H1 (cell line): ENCODE data around the gene NSUN4. TPM values are rescaled to one million over a fixed set of nuclear protein-coding genes. Genes with fewer than 3 reads are reported as not detected.

ENCODE experiments used
- CTCF ChIA-PET: fragments of 300-600 bp; sonication (Branson Sonifier 250); formaldehyde crosslinking; loops from one replicate; lab custom pipeline; 2021; ENCODE audit not compliant: partially characterized antibody; lab: Charles Lee
- POLR2A ChIA-PET: fragments of 300-600 bp; sonication (Branson Sonifier 250); formaldehyde crosslinking; loops from one replicate; lab custom pipeline; 2021; ENCODE audit warnings: inconsistent platforms; ENCODE audit not compliant: partially characterized antibody; lab: Charles Lee
- DNase-seq, 2 experiments: peaks; one replicate each; pipeline versions ENCODE4 v3.0.0 to v3.0.0-alpha.2; 2010 to 2022; ENCODE audit warnings: low spot score in 2 of 2, low read depth in 1 of 2, mixed read lengths in 1 of 2
- FAIRE-seq: peaks from 2 replicates; lab custom pipeline; 2011; peaks lifted over from hg19 to GRCh38; lab: Jason Lieb, UNC
- H2AFZ ChIP-seq: 2 replicates; pipeline ENCODE4 v1.8.1; 2012; ENCODE audit warnings: low read length, inconsistent platforms
- H2AK5ac ChIP-seq: 2 replicates; pipeline ENCODE4 v1.6.1; 2013; ENCODE audit warnings: low read depth, low read length
- H2BK120ac ChIP-seq: replicated peaks from 2 replicates; pipeline ENCODE3; 2013; ENCODE audit warnings: low read depth, low read length, inconsistent platforms
- H2BK12ac ChIP-seq: 2 replicates; pipeline ENCODE4 v1.6.1; 2013; ENCODE audit warnings: low read depth, low read length
- H2BK15ac ChIP-seq: 2 replicates; pipeline ENCODE4 v1.6.1; 2013; ENCODE audit warnings: low read length
- H2BK20ac ChIP-seq: 2 replicates; pipeline ENCODE4 v1.6.1; 2013; ENCODE audit warnings: low read length
- H2BK5ac ChIP-seq: 2 replicates; pipeline ENCODE4 v1.6.1; 2013; ENCODE audit warnings: low read depth, low read length
- H3K14ac ChIP-seq: 2 replicates; pipeline ENCODE4 v1.6.1; 2013; ENCODE audit warnings: inconsistent platforms; ENCODE audit not compliant: insufficient read length
- H3K18ac ChIP-seq: 2 replicates; pipeline ENCODE4 v1.6.1; 2013; ENCODE audit warnings: low read length; ENCODE audit errors: extremely low read depth
- H3K23ac ChIP-seq: 2 replicates; pipeline ENCODE4 v1.6.1; 2013; ENCODE audit warnings: inconsistent platforms; ENCODE audit not compliant: insufficient read length
- H3K23me2 ChIP-seq: 2 replicates; pipeline ENCODE4 v1.6.1; 2013; ENCODE audit warnings: low read depth, low read length
- H3K27ac ChIP-seq: 2 replicates; pipeline ENCODE4 v1.6.1; 2011; ENCODE audit warnings: low read depth, low read length, inconsistent platforms
- H3K27me3 ChIP-seq, 4 experiments: replicated peaks in 1 of 4; 1 replicate in 1 of 4; 2 replicates in 3 of 4; pipeline versions ENCODE4 v1.6.1 to v1.8.1; 2011 to 2013; ENCODE audit warnings: low read length in 3 of 4, mild to moderate bottlenecking in 3 of 4, inconsistent platforms in 2 of 4, mixed read lengths in 2 of 4, moderate library complexity in 1 of 4; ENCODE audit not compliant: control insufficient read depth in 3 of 4, insufficient read depth in 3 of 4; ENCODE audit errors: extremely low read depth in 1 of 4
- H3K36me3 ChIP-seq, 4 experiments: 2 replicates each; pipeline versions ENCODE4 v1.6.1 to v1.8.1; 2011 to 2013; ENCODE audit warnings: mild to moderate bottlenecking in 4 of 4, low read length in 3 of 4, moderate library complexity in 2 of 4, control low read depth in 1 of 4, inconsistent platforms in 1 of 4; ENCODE audit not compliant: insufficient read depth in 4 of 4, control insufficient read depth in 2 of 4
- H3K4ac ChIP-seq: replicated peaks from 2 replicates; pipeline ENCODE3; 2013; ENCODE audit warnings: low read length, low read depth, mixed read lengths, inconsistent platforms; ENCODE audit not compliant: insufficient read length
- H3K4me1 ChIP-seq, 4 experiments: replicated peaks in 1 of 4; 1 replicate in 1 of 4; 2 replicates in 3 of 4; pipeline versions ENCODE4 v1.6.1 to v1.8.1; 2011 to 2013; ENCODE audit warnings: low read length in 3 of 4, inconsistent platforms in 2 of 4, mixed read lengths in 1 of 4; ENCODE audit not compliant: insufficient read depth in 4 of 4, control insufficient read depth in 3 of 4
- H3K4me2 ChIP-seq, 2 experiments: 2 replicates each; pipeline versions ENCODE4 v1.6.1 to v1.8.1; 2011 to 2013; ENCODE audit warnings: low read depth in 2 of 2, low read length in 2 of 2, control low read depth in 1 of 2, inconsistent platforms in 1 of 2, mild to moderate bottlenecking in 1 of 2; ENCODE audit not compliant: insufficient read depth in 1 of 2
- H3K4me3 ChIP-seq, 4 experiments: fragments of 200-600, 300-600 bp in 1 of 4; sonication (generic), shearing (Covaris generic), sonication (Bioruptor Twin) in 1 of 4; 2 replicates each; pipeline versions ENCODE4 v1.5.1 to v1.8.1; 2011 to 2016; ENCODE audit warnings: low read length in 4 of 4, low read depth in 3 of 4, control low read depth in 2 of 4, inconsistent platforms in 2 of 4, mild to moderate bottlenecking in 2 of 4, mixed read lengths in 1 of 4, moderate library complexity in 1 of 4; ENCODE audit not compliant: insufficient read depth in 2 of 4; ENCODE audit errors: extremely low read depth in 1 of 4
- H3K56ac ChIP-seq: replicated peaks from 2 replicates; pipeline ENCODE3; 2013; ENCODE audit warnings: low read depth, mild to moderate bottlenecking, mixed read lengths, low read length, inconsistent platforms; ENCODE audit not compliant: insufficient read length
- H3K79me1 ChIP-seq: 2 replicates; pipeline ENCODE4 v1.6.1; 2013; ENCODE audit warnings: low read depth, low read length, control low read depth
- H3K79me2 ChIP-seq, 2 experiments: 2 replicates each; pipeline versions ENCODE4 v1.6.1 to v1.8.1; 2012 to 2013; ENCODE audit warnings: low read length in 2 of 2, mild to moderate bottlenecking in 2 of 2, inconsistent platforms in 1 of 2; ENCODE audit not compliant: insufficient read depth in 2 of 2, control insufficient read depth in 1 of 2
- H3K9ac ChIP-seq, 4 experiments: replicated peaks in 1 of 4; 1 replicate in 1 of 4; 2 replicates in 3 of 4; pipeline versions ENCODE4 v1.6.1 to v1.8.1; 2011 to 2013; ENCODE audit warnings: low read depth in 3 of 4, low read length in 3 of 4, control low read depth in 2 of 4, mild to moderate bottlenecking in 2 of 4, moderate library complexity in 2 of 4, inconsistent platforms in 1 of 4; ENCODE audit errors: extremely low read depth in 1 of 4
- H3K9me3 ChIP-seq, 2 experiments: 2 replicates each; pipeline versions ENCODE4 v1.6.1 to v1.8.1; 2012 to 2013; ENCODE audit warnings: mild to moderate bottlenecking in 2 of 2, moderate library complexity in 2 of 2, control low read depth in 1 of 2, inconsistent platforms in 1 of 2, low read depth in 1 of 2, low read length in 1 of 2, mixed read lengths in 1 of 2; ENCODE audit not compliant: insufficient read depth in 2 of 2
- H4K20me1 ChIP-seq, 2 experiments: replicated peaks in 1 of 2; 2 replicates each; pipeline versions ENCODE3 to v1.8.1; 2011 to 2013; ENCODE audit warnings: inconsistent platforms in 2 of 2, low read length in 2 of 2, mild to moderate bottlenecking in 1 of 2; ENCODE audit not compliant: insufficient read depth in 2 of 2, control insufficient read depth in 1 of 2
- H4K5ac ChIP-seq: 2 replicates; pipeline ENCODE4 v1.6.1; 2013; ENCODE audit warnings: low read length, low read depth, mixed read lengths, inconsistent platforms; ENCODE audit not compliant: insufficient read length
- H4K8ac ChIP-seq: 2 replicates; pipeline ENCODE4 v1.8.0; 2013; ENCODE audit warnings: mild to moderate bottlenecking, moderate library complexity, low read length, inconsistent platforms; ENCODE audit not compliant: insufficient read depth; ENCODE audit errors: extremely low read depth
- H4K91ac ChIP-seq: replicated peaks from 2 replicates; pipeline ENCODE3; 2013; ENCODE audit warnings: low read length, mixed read lengths, inconsistent platforms; ENCODE audit not compliant: insufficient read length
- BACH1 ChIP-seq: IDR thresholded peaks from 2 replicates; pipeline ENCODE4 v1.6.1; 2012; ENCODE audit warnings: low read length, improper control_type of control experiment
- CBX5 ChIP-seq: fragments of 300-800, 300-1000 bp; sonication (generic); IDR thresholded peaks from 2 replicates; pipeline ENCODE4 v1.7.1; 2016; ENCODE audit warnings: antibody characterized with exemption, low read length, low read depth
- CEBPB ChIP-seq: IDR thresholded peaks from 2 replicates; pipeline ENCODE4 v1.6.1; 2012; ENCODE audit warnings: low read depth, low read length
- EGR1 ChIP-seq: IDR thresholded peaks from 2 replicates; pipeline ENCODE4 v1.6.1; 2011; ENCODE audit warnings: low read depth, low read length, borderline replicate concordance
- EZH2 ChIP-seq: fragments of 200-600 bp; sonication (generic); IDR thresholded peaks from 2 replicates; pipeline ENCODE4 v1.7.1; 2012; ENCODE audit warnings: low read depth, mild to moderate bottlenecking, moderate library complexity, low read length, inconsistent platforms; ENCODE audit not compliant: severe bottlenecking
- GTF2F1 ChIP-seq: IDR thresholded peaks from 2 replicates; pipeline ENCODE4 v1.6.1; 2012; ENCODE audit warnings: low read depth, low read length, improper control_type of control experiment, borderline replicate concordance
- KDM1A ChIP-seq: fragments of 200-600, 300-600 bp; sonication (generic); IDR thresholded peaks from 2 replicates; pipeline ENCODE4 v1.7.1; 2016; ENCODE audit warnings: mild to moderate bottlenecking, low read length, borderline replicate concordance
- SIN3A ChIP-seq, 2 experiments: IDR thresholded peaks in 1 of 2; conservative IDR thresholded peaks in 1 of 2; 2 replicates each; pipeline ENCODE4 v1.6.1; 2011 to 2012; ENCODE audit warnings: low read length in 2 of 2, improper control_type of control experiment in 1 of 2, low read depth in 1 of 2, mild to moderate bottlenecking in 1 of 2
- SP1 ChIP-seq: IDR thresholded peaks from 2 replicates; pipeline ENCODE4 v1.6.1; 2011; ENCODE audit warnings: low read depth, low read length
- SP2 ChIP-seq: IDR thresholded peaks from 2 replicates; pipeline ENCODE4 v1.6.1; 2012; ENCODE audit warnings: mild to moderate bottlenecking, low read length, inconsistent platforms
- SUZ12 ChIP-seq: fragments of 200-600 bp; sonication (generic); IDR thresholded peaks from 2 replicates; pipeline ENCODE4 v1.6.1; 2012; ENCODE audit warnings: mild to moderate bottlenecking, inconsistent platforms, low read length, moderate library complexity, mixed read lengths
- TAF7 ChIP-seq: optimal IDR thresholded peaks from 2 replicates; pipeline ENCODE3; 2011; ENCODE audit warnings: low read depth, mild to moderate bottlenecking, inconsistent platforms, low read length, moderate library complexity, borderline replicate concordance
- USF2 ChIP-seq: IDR thresholded peaks from 2 replicates; pipeline ENCODE4 v1.6.1; 2011; ENCODE audit warnings: low read length, improper control_type of control experiment
- WGBS, 2 experiments: shearing (Covaris generic) in 1 of 2; methylation state at CpG; one replicate each; pipeline versions ENCODE4 v1.1.6 to v1.1.7; 2013 to 2015; ENCODE audit warnings: low lambda C conversion rate in 2 of 2, mixed read lengths in 2 of 2, inconsistent platforms in 1 of 2, low coverage in 1 of 2, missing lambda C conversion rate in 1 of 2; ENCODE audit not compliant: insufficient replicate concordance in 2 of 2, insufficient coverage in 1 of 2, insufficient read length in 1 of 2; ENCODE audit errors: extremely low coverage in 1 of 2, missing lambda C conversion rate in 1 of 2; 5-methylcytosine and 5-hydroxymethylcytosine counted together
- polyA plus RNA-seq, 7 experiments: library from polyadenylated mRNA; depleted of rRNA in 3 of 7; stranded (reverse) in 5 of 7; unstranded in 2 of 7; fragments of >200 nt in 5 of 7; fragments of 200-250 nt in 2 of 7; gene quantifications; 1 replicate in 5 of 7; 2 replicates in 1 of 7; 4 replicates in 1 of 7; pipeline versions ENCODE4 v1.2.1 to v1.2.3, GENCODE V29; 2011 to 2013; ENCODE audit warnings: missing spikeins in 2 of 7, mixed read lengths in 2 of 7
- total RNA-seq: library from RNA; stranded (reverse); fragmentation: NEBNext Ultra II Directional; extraction: Animal tissue kit (Norgen Biotek cat#: 25700); gene quantifications from 2 replicates; pipeline ENCODE4 v1.2.1, GENCODE V29; 2021

NSUN4 gene
- total and polyA plus RNA-seq, 2 of the 8 experiments (the other 6 are each of a cell fraction or from before 2014, with no cell fraction given) = 9.7 to 15.7 TPM

DNA sequence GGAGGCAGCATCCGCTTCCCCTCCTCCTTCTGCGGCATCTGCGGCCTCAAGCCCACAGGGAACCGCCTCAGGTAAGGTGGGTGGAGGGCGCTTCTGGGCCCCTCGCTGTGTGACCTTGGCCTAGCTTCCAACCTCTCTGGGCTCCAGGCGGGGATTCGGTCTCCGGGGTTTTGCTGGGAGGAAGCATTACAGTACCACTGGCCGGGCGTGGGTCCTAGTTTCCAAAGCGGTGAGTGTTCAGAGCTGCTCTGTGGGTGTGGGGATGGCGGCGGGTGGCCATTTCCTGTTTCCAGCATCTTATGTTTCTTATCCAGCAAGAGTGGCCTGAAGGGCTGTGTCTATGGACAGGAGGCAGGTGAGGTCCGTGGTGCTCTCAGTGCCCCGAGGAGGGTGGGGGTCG, 65.1 kb downstream of the NSUN4 start:
- Histone ChIP-seq H2BK12ac (no peak overlapping the region), H3K9me3 (no peaks in the 10 kb centered on the region), H3K4me1 (peaks cover 5 to 23% (median 16%) of the 10 kb centered on the region in 4 experiments), H3K36me3 (peaks cover 3 to 16% (median 4%) of the 10 kb centered on the region in 4 experiments; a peak in 5 of 8 replicates), H2BK5ac (peak overlapping the region; percentile 86; the same call in 1 of the 2 replicates), H3K23ac (no peak overlapping the region), H3K9ac (no peak overlapping the region), H3K79me1 (no peaks in the 10 kb centered on the region), H4K8ac (peak overlapping the region; percentile 80; the same call in 1 of the 2 replicates), H3K4me2 (no peak overlapping the region), H2BK15ac (peak overlapping the region; percentile 100; the same call in 1 of the 2 replicates), H3K27me3 (no peaks in the 10 kb centered on the region), H2BK20ac (no peak overlapping the region), H3K14ac (no peak overlapping the region), H3K79me2 (peaks cover 0 to 4% of the 10 kb centered on the region in 2 experiments; a peak in 1 of 4 replicates), H4K20me1 (peaks cover 0 to 2% of the 10 kb centered on the region in 2 experiments), H2AK5ac (peak overlapping the region; percentile 25; the same call in 1 of the 2 replicates), H4K91ac (peak overlapping the region; percentile 79), H3K4me3 (no peak overlapping the region), H3K27ac (no peak overlapping the region), H3K18ac (no peak overlapping the region), H4K5ac (no peak overlapping the region), H2AFZ (no peak overlapping the region), H3K56ac (no peak overlapping the region), H3K23me2 (no peaks in the 10 kb centered on the region; the same call in 1 of the 2 replicates), H3K4ac (peak overlapping the region; percentile 89), H2BK120ac (no peak overlapping the region)
- DNase-seq = no peak
- WGBS, 2 experiments = 88% methylated on average over 16 of the region's 17 CpGs; no CpG with 5 or more reads in 1 of the 2 experiments
- CTCF ChIA-PET = interaction anchor here (0.9 to 25.3 kb wide), 6 partner anchors 9 to 123 kb away, joined by 3 to 513 read pairs (median 8); partner anchors contain the start of gene FAAH
- no peak for FAIRE-seq
- POLR2A ChIA-PET = interaction anchor here (1.4 kb wide), 1 partner anchor 11 kb away, joined by 5 read pairs; the partner anchor contains the start of gene FAAH
- TF ChIP-seq TAF7 = no peak
- TF ChIP-seq SUZ12 = no peak
- TF ChIP-seq CEBPB = no peak
- no peak for TF ChIP-seq KDM1A
- no peak for TF ChIP-seq SIN3A (conservative IDR thresholded peaks at IDR 0.05 in 1 of 2, IDR thresholded peaks at IDR 0.05 in 1 of 2; ENCODE audit: low read depth in 1 of 2, low read length in 2 of 2)
- no peak for TF ChIP-seq CBX5
- no peak for TF ChIP-seq GTF2F1
- no peak for TF ChIP-seq EZH2
- TF ChIP-seq BACH1 = no peak
- no peak for TF ChIP-seq SP2
- no peak for TF ChIP-seq SP1
- no peak for TF ChIP-seq EGR1
- TF ChIP-seq USF2 = no peak
